GM12864 (cell line): ENCODE results near the gene OBSCN.

Experiments
- DNase-seq: peaks from one replicate; pipeline ENCODE4 v3.0.0-alpha.2; 2011; ENCODE audit warnings: low read depth
- H3K4me3 ChIP-seq: 2 replicates; pipeline ENCODE4 v1.5.1; 2011; ENCODE audit warnings: mild to moderate bottlenecking, low read depth, low read length, control low read depth
- TF ChIP-seq, protein P1 (sequence below): IDR thresholded peaks from 2 replicates; pipeline ENCODE4 v1.5.1; 2011; ENCODE audit warnings: low read depth, mild to moderate bottlenecking, moderate library complexity, low read length, control low read depth, inconsistent platforms; ENCODE audit errors: missing control alignments

The OBSCN gene

DNA sequence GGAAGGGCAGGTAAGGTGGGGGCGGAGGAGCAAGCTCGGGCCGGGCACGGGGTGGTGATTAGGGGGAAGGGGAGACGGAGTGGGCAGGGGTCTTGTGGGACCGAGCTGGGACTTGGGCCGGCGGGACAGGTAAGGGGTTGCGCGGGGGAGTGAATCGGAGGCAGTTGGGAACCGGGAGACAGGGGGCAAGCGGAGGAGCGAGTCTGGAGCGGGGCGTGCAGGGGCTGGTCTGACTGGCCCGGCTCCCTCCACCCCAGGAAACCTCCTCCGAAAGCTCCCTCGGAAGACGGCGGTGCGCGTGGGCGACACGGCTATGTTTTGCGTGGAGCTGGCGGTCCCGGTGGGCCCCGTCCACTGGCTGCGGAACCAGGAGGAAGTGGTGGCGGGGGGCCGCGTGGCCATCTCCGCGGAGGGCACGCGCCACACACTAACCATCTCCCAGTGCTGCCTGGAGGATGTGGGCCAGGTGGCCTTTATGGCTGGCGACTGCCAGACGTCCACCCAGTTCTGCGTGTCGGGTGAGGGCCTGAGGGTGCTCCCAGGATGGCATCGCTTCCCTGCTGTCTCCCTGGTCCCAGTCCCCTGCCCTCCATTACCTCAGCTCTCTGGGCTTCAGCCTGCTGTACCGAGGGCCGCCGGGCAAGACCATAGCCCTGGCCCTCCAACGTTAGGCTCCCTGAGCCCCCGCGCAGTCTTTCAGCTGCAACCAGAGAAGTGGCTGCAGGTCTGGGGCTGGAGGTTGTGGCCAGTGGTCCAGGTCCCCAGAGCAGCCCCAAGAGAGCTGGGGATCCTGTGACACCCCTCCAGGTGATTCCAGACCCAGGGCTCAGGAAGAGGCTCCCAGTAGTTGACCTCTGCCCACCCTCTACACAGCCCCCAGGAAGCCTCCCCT is 6.3 kb downstream of the OBSCN start:
- DNase-seq: no peak
- TF ChIP-seq, protein P1, sequence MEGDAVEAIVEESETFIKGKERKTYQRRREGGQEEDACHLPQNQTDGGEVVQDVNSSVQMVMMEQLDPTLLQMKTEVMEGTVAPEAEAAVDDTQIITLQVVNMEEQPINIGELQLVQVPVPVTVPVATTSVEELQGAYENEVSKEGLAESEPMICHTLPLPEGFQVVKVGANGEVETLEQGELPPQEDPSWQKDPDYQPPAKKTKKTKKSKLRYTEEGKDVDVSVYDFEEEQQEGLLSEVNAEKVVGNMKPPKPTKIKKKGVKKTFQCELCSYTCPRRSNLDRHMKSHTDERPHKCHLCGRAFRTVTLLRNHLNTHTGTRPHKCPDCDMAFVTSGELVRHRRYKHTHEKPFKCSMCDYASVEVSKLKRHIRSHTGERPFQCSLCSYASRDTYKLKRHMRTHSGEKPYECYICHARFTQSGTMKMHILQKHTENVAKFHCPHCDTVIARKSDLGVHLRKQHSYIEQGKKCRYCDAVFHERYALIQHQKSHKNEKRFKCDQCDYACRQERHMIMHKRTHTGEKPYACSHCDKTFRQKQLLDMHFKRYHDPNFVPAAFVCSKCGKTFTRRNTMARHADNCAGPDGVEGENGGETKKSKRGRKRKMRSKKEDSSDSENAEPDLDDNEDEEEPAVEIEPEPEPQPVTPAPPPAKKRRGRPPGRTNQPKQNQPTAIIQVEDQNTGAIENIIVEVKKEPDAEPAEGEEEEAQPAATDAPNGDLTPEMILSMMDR: no peak
- no peak overlapping the region for H3K4me3 ChIP-seq

DNA sequence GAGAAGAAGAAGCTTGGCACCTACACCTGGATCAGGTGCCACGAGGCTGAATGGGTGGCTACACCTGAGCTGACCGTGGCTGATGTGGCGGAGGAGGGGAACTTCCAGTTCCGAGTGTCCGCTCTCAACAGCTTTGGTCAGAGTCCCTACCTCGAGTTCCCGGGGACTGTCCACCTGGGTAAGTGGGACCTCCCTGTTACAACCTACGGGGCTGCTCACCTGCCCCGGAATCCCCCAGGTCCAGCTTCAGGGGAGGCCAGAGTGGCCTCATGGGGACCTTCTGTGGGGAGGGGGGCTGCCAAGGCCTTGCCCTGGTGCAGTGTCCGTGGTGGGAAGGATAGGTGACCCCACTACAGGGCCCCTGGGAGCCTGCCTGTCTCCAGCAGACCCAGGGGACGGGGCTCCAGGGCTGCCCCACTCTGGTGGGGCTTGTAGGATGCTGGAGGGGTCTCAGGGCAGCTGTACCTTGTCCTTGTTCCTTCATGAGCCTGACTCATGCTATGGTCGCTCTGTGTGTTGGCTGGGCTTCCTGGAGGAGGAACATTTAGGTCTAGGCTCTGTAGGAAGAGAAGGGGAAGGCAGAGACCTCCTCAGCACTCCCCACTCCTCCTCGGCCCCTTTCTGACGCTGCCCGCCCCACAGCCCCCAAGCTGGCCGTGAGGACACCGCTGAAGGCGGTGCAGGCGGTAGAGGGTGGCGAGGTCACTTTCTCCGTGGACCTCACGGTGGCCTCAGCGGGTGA is 7.2 kb downstream of the OBSCN start:
- no peak for DNase-seq
- TF ChIP-seq, protein P1: no peak
- no peak overlapping the region for H3K4me3 ChIP-seq

DNA sequence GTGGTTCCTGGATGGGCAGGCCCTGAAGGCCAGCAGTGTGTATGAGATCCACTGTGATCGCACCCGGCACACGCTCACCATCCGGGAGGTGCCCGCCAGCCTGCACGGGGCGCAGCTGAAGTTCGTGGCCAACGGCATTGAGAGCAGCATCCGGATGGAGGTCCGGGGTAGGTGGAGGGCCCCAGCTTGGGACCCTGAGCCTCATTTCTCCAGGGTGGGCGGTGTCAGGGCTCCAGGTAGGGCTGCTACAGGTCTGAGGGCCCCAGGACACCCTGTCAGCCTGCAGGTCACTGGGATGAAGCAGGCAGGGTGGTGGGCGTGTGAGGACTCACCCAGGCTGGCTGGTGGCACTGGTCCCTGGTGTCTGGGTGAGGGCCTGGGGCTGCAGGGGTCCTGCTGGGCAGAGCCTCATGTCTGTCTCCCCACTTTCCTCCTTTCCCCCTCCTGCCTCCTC is 7.8 kb downstream of the OBSCN start:
- no peak overlapping the region for H3K4me3 ChIP-seq
- no peak for DNase-seq

DNA sequence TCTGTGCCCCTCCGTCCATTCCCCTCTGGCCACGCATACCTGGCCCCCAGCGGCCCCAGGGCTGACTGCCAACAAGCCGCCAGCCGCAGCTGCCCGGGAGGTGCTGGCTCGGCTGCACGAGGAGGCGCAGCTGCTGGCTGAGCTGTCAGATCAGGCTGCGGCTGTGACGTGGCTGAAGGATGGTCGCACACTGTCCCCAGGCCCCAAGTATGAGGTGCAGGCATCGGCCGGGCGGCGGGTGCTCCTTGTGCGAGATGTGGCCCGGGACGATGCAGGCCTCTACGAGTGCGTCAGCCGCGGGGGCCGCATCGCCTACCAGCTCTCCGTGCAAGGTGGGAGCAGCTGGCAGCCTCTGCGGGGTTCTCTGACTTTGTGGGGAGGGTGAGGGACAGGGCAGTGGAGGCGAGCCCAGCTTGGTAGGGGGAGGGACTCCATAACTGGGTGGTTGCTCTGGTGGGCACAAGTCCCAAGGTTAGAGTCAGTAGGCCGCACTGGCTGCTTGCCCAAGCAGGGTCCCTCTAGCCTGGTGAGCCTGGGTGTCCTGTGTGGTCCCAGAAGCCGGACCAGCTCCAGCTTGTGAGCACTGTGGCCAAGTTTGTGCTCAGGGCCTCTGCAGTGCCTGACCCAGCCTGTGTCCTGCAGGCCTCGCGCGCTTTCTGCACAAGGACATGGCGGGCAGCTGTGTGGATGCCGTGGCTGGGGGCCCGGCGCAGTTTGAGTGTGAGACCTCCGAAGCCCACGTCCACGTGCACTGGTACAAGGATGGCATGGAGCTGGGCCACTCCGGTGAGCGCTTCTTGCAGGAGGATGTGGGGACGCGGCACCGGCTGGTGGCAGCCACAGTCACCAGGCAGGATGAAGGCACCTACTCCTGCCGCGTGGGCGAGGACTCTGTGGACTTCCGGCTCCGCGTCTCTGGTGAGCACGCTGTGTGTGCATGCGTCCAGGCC is 8.8 kb downstream of the OBSCN start:
- DNase-seq: no peak
- no peak overlapping the region for H3K4me3 ChIP-seq
- TF ChIP-seq, protein P1: no peak

More for the DNA sequence above, 7.8 kb downstream of the OBSCN start:
- TF ChIP-seq, protein P1: no peak

DNA sequence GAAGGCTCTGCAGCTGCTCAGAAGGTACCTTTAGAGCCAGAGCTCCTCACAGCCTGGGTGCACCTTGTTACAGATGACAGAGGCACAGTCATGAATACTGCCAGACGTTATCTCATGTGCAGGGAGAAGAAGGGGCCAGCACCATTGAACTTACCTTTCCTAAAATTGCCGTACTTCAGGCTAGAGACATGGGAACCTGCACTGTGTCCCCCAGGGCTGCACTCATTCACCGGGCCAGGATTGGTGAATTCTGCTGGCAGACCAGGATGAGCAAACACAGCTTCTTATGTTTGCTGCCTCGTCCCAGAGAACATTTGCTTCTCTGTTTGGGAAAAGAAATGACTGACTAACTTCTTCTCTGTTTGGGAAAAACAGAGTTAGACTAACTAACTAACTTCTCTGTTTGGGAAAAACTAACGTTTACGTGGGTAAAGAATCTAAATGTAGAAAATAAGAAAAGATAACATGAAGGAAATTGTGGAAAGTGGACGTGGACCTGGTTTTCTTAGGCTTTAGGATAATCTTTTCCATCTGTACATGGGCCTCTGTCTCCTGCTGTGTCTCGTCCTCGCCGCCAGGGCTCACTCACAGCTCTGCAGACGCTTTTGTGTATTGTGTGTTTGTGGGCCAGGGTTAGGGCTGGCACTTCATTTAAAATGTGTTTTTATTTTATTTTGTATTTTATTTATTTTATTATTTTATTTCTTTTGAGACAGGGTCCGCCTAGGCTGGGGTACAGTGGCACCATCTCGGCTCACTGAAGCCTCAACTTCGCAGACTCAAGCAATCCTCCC is 9.9 kb downstream of the OBSCN start:
- no peak overlapping the region for H3K4me3 ChIP-seq
- no peak for DNase-seq

More for the DNA sequence above, 9.9 kb downstream of the OBSCN start:
- TF ChIP-seq, protein P1: no peak
